GM12878 (cell line): ENCODE measurements around the gene SLC34A3. TPM values are rescaled to one million over a fixed set of nuclear protein-coding genes. Genes with fewer than 3 reads are reported as not detected.

Source experiments
- BHLHE40 ChIP-seq, 2 experiments: fragments of 450-650 bp in 1 of 2; IDR thresholded peaks; 2 replicates each; pipeline ENCODE4 v1.6.1; 2011 to 2017; ENCODE audit warnings: low read depth in 2 of 2, borderline replicate concordance in 1 of 2, improper control_type of control experiment in 1 of 2, low read length in 1 of 2, mild to moderate bottlenecking in 1 of 2
- CBFB ChIP-seq: IDR thresholded peaks from 2 replicates; pipeline ENCODE4 v1.6.1; 2016; ENCODE audit warnings: antibody characterized with exemption, low read depth
- CHD2 ChIP-seq: IDR thresholded peaks from 2 replicates; pipeline ENCODE4 v1.6.1; 2011; ENCODE audit warnings: low read depth, low read length, improper control_type of control experiment, borderline replicate concordance
- E2F8 ChIP-seq: fragments of 450-650 bp; IDR thresholded peaks from 2 replicates; pipeline ENCODE4 v1.6.1; 2018; ENCODE audit warnings: mild to moderate bottlenecking, low read depth, moderate library complexity; ENCODE audit not compliant: partially characterized antibody
- FOS ChIP-seq: IDR thresholded peaks from 3 replicates; pipeline ENCODE4 v1.6.1; 2011; ENCODE audit warnings: borderline replicate concordance; ENCODE audit not compliant: insufficient read length; ENCODE audit errors: extremely low read depth
- HDGF ChIP-seq: fragments of 450-650 bp; IDR thresholded peaks from 2 replicates; pipeline ENCODE4 v1.6.1; 2016; ENCODE audit warnings: antibody characterized with exemption
- IKZF1 ChIP-seq: fragments of 450-650 bp; conservative IDR thresholded peaks from 2 replicates; pipeline ENCODE4 v1.6.1; 2017; ENCODE audit warnings: antibody characterized with exemption, mild to moderate bottlenecking
- KLF5 ChIP-seq: fragments of 450-650 bp; IDR thresholded peaks from 2 replicates; pipeline ENCODE4 v1.6.1; 2014; ENCODE audit warnings: mild to moderate bottlenecking; ENCODE audit not compliant: partially characterized antibody
- MAX ChIP-seq: IDR thresholded peaks from 2 replicates; pipeline ENCODE4 v1.6.1; 2012; ENCODE audit warnings: low read depth, low read length, improper control_type of control experiment
- MXI1 ChIP-seq: fragments of 150-350 bp; IDR thresholded peaks from 2 replicates; pipeline ENCODE4 v1.6.1; 2011; ENCODE audit warnings: low read depth, mild to moderate bottlenecking, inconsistent platforms, low read length, improper control_type of control experiment
- PKNOX1 ChIP-seq: fragments of 450-650 bp; IDR thresholded peaks from 2 replicates; pipeline ENCODE4 v1.6.1; 2016; ENCODE audit warnings: mild to moderate bottlenecking
- POU2F2 ChIP-seq: IDR thresholded peaks from 3 replicates; pipeline ENCODE4 v1.6.1; 2011; ENCODE audit warnings: low read depth, mild to moderate bottlenecking, low read length, borderline replicate concordance
- RAD51 ChIP-seq: fragments of 450-650 bp; IDR thresholded peaks from 2 replicates; pipeline ENCODE4 v1.6.1; 2016; ENCODE audit warnings: moderate library complexity, mild to moderate bottlenecking, inconsistent platforms
- RELB ChIP-seq: fragments of 450-650 bp; IDR thresholded peaks from 2 replicates; pipeline ENCODE4 v1.6.1; 2017; ENCODE audit warnings: low read depth, mild to moderate bottlenecking, moderate library complexity
- TCF12 ChIP-seq: IDR thresholded peaks from 2 replicates; pipeline ENCODE4 v1.6.1; 2011; ENCODE audit warnings: low read depth, mild to moderate bottlenecking, low read length
- USF2 ChIP-seq: IDR thresholded peaks from 2 replicates; pipeline ENCODE4 v1.6.1; 2011; ENCODE audit warnings: low read depth, low read length, improper control_type of control experiment, borderline replicate concordance
- ZNF687 ChIP-seq: fragments of 450-650 bp; IDR thresholded peaks from 2 replicates; pipeline ENCODE4 v1.6.1; 2017; ENCODE audit warnings: mild to moderate bottlenecking, moderate library complexity
- polyA plus RNA-seq, 11 experiments: library from polyadenylated mRNA; depleted of rRNA in 4 of 11; unstranded in 6 of 11; stranded (reverse) in 5 of 11; fragments of >200 nt; fragmentation: Nextera tagmentation in 4 of 11; fragmentation: Illumina TruSeq in 1 of 11; extraction: Ambion mirVana in 4 of 11; extraction: Trizol in 1 of 11; gene quantifications; 1 replicate in 1 of 11; 2 replicates in 10 of 11; pipeline versions ENCODE4 v1.2.1 to v1.2.3, GENCODE V29; 2011 to 2016; ENCODE audit warnings: inconsistent platforms in 2 of 11, missing spikeins in 2 of 11, low read depth in 1 of 11
- total RNA-seq, 4 experiments: library from RNA; depleted of rRNA in 3 of 4; stranded (reverse); fragments of >200 nt in 3 of 4; fragmentation: Illumina TruSeq in 1 of 4; extraction: Trizol in 1 of 4; gene quantifications; 2 replicates each; pipeline versions ENCODE4 v1.2.1 to v1.2.3, GENCODE V29; 2013 to 2021

Gene SLC34A3
- total and polyA plus RNA-seq, 10 of the 15 experiments (the other 5 are each of a cell fraction or from before 2014, with no cell fraction given): not detected

- TF ChIP-seq MXI1: peak; percentile 65
- TF ChIP-seq MAX: peak; percentile 51; the same call in 1 of the 2 replicates
- TF ChIP-seq PKNOX1: peak; percentile 71
- TF ChIP-seq CBFB: peak; percentile 21; the same call in 1 of the 2 replicates
- TF ChIP-seq USF2: peak; percentile 38; the same call in 1 of the 2 replicates
- peak; percentile 12; the same call in 1 of the 3 replicates for TF ChIP-seq POU2F2
- TF ChIP-seq ZNF687: peak; percentile 59
- TF ChIP-seq FOS: peak; percentile 78
- TF ChIP-seq E2F8: no peak
- TF ChIP-seq TCF12: 0 out of 2 replicates have a peak, but pooled peaks have one; percentile 44
- TF ChIP-seq HDGF: peak; percentile 96
- peak; percentile 95 for TF ChIP-seq CHD2
- peak; percentile 19 to 69; a peak in 2 of 4 replicates for TF ChIP-seq BHLHE40 (IDR thresholded peaks at IDR 0.05; ENCODE audit: borderline replicate concordance in 1 of 2, low read depth in 2 of 2, low read length in 1 of 2)
- no peak for TF ChIP-seq RELB
- peak; percentile 45 for TF ChIP-seq KLF5
- TF ChIP-seq RAD51: peak; percentile 44; the same call in 1 of the 2 replicates
- TF ChIP-seq IKZF1: peak; percentile 60
Measured at GRCh38 chr9:137200311-137201204, 30.1 kb upstream of the SLC34A3 start, which contains the start of gene TPRN (continued).
